A549 treated with Mapracorat at 1 μM for 4 hours (cell line): ENCODE data around the gene DNPEP. TPM values are rescaled to one million over a fixed set of nuclear protein-coding genes. Genes with fewer than 3 reads are reported as not detected.

Source experiments
- total RNA-seq: library from RNA; stranded (reverse); fragments of 200-300 nt; extraction: Qiagen RNA extraction; gene quantifications from 5 replicates; pipeline ENCODE4 v1.2.3, GENCODE V29; 2022

DNPEP gene
- 60.0 to 70.4 TPM (median 63.8 TPM) in 5 replicates for total RNA-seq

GRCh38 chr2:219387306-219388120 is at the start of gene DNPEP:
Gene DNPEP (minus strand): TSS chr2:219387912. CDS start chr2:219387794, 118 bp downstream.

GRCh38 chr2:219434718-219435525 is 47.2 kb upstream of the DNPEP start, which contains the start of gene SPEG:
Gene SPEG (plus strand): TSS chr2:219434843. CDS start chr2:219434978, 135 bp downstream.

GRCh38 chr2:219418155-219419011 is 30.7 kb upstream of the DNPEP start, which contains the start of gene DES:
Gene DES (plus strand): TSS chr2:219418377. CDS start chr2:219418463, 86 bp downstream.

GRCh38 chr2:219332542-219332941 is 55.2 kb downstream of the DNPEP start, which contains the start of gene RESP18:
Gene RESP18 (minus strand): TSS chr2:219332744.

Other genes with a start within 250 kb of the DNPEP start
- 15.0 to 17.9 TPM (median 17.1 TPM) in 5 replicates for gene NHEJ1, start 227.1 kb downstream of the DNPEP start, total RNA-seq
- gene SLC23A3, start 217.9 kb downstream of the DNPEP start, total RNA-seq = 0.59 to 1.1 TPM (median 0.86 TPM) in 5 replicates
- gene CNPPD1, start 211.0 kb downstream of the DNPEP start, total RNA-seq = 37.5 to 49.4 TPM (median 49.0 TPM) in 5 replicates
- 58.9 to 86.5 TPM (median 84.0 TPM) in 5 replicates for gene RETREG2, start 209.6 kb downstream of the DNPEP start, total RNA-seq
- 17.4 to 22.2 TPM (median 21.2 TPM) in 5 replicates for gene ZFAND2B, start 181.1 kb downstream of the DNPEP start, total RNA-seq
- gene ABCB6, start 169.0 kb downstream of the DNPEP start, total RNA-seq = 20.0 to 39.6 TPM (median 30.0 TPM) in 5 replicates
- gene ATG9A, start 158.3 kb downstream of the DNPEP start, total RNA-seq = 38.4 to 49.5 TPM (median 43.9 TPM) in 5 replicates
- 13.6 to 19.8 TPM (median 16.9 TPM) in 5 replicates for gene ANKZF1, start 158.1 kb downstream of the DNPEP start, total RNA-seq
- gene GLB1L, start 142.5 kb downstream of the DNPEP start, total RNA-seq = 5.3 to 7.4 TPM (median 5.5 TPM) in 5 replicates
- gene STK16, start 142.4 kb downstream of the DNPEP start, total RNA-seq = 28.7 to 32.1 TPM (median 29.8 TPM) in 5 replicates
- gene TUBA4B, start 134.7 kb downstream of the DNPEP start, total RNA-seq = 0.13 to 0.28 TPM (median 0.18 TPM) in 4 of 5 replicates, not detected in the other
- gene TUBA4A, start 134.0 kb downstream of the DNPEP start, total RNA-seq = 250 to 402 TPM (median 282 TPM) in 5 replicates
- gene DNAJB2, start 108.5 kb downstream of the DNPEP start, total RNA-seq = 32.8 to 43.6 TPM (median 40.5 TPM) in 5 replicates
- gene PTPRN, start 78.5 kb downstream of the DNPEP start, total RNA-seq = 1.1 to 1.8 TPM (median 1.3 TPM) in 5 replicates
- gene RESP18, start 55.2 kb downstream of the DNPEP start, total RNA-seq = not detected in 5 replicates
- gene DES, start 30.5 kb upstream of the DNPEP start, total RNA-seq = 0.07 to 0.39 TPM (median 0.24 TPM) in 5 replicates
- gene SPEG, start 46.9 kb upstream of the DNPEP start, total RNA-seq = 6.6 to 11.2 TPM (median 7.6 TPM) in 5 replicates
- gene GMPPA, start 111.0 kb upstream of the DNPEP start, total RNA-seq = 33.9 to 37.6 TPM (median 36.5 TPM) in 5 replicates
- gene ASIC4, start 126.6 kb upstream of the DNPEP start, total RNA-seq = 0.07 to 0.20 TPM (median 0.13 TPM) in 3 of 5 replicates, not detected in the others
- 19.5 to 34.2 TPM (median 31.1 TPM) in 5 replicates for gene CHPF, start 155.9 kb upstream of the DNPEP start, total RNA-seq
- gene TMEM198, start 156.1 kb upstream of the DNPEP start, total RNA-seq = 0.66 to 1.3 TPM (median 1.1 TPM) in 5 replicates
- 16.0 to 23.3 TPM (median 21.8 TPM) in 5 replicates for gene OBSL1, start 183.6 kb upstream of the DNPEP start, total RNA-seq
- gene INHA, start 184.4 kb upstream of the DNPEP start, total RNA-seq = 0.08 to 0.65 TPM (median 0.39 TPM) in 5 replicates
- gene STK11IP, start 209.9 kb upstream of the DNPEP start, total RNA-seq = 12.6 to 19.3 TPM (median 17.5 TPM) in 5 replicates
- gene SLC4A3, start 239.7 kb upstream of the DNPEP start, total RNA-seq = 2.6 to 3.9 TPM (median 3.0 TPM) in 5 replicates